Stimulated activated naive CD4-positive, alpha-beta T cell treated with Interleukin-2 at 50 U/mL for 16 hours (primary cell): ENCODE data around the gene ANKRD30A.
"Not testable (repeated sequence)": the region's sequence is repeated elsewhere in the genome, so short reads cannot be mapped to it uniquely, and the experiment has no call there.

Experiments used
- DNase-seq: peaks from one replicate; lab custom pipeline; 2025; lab: John Stamatoyannopoulos, UW

ANKRD30A gene

DNA sequence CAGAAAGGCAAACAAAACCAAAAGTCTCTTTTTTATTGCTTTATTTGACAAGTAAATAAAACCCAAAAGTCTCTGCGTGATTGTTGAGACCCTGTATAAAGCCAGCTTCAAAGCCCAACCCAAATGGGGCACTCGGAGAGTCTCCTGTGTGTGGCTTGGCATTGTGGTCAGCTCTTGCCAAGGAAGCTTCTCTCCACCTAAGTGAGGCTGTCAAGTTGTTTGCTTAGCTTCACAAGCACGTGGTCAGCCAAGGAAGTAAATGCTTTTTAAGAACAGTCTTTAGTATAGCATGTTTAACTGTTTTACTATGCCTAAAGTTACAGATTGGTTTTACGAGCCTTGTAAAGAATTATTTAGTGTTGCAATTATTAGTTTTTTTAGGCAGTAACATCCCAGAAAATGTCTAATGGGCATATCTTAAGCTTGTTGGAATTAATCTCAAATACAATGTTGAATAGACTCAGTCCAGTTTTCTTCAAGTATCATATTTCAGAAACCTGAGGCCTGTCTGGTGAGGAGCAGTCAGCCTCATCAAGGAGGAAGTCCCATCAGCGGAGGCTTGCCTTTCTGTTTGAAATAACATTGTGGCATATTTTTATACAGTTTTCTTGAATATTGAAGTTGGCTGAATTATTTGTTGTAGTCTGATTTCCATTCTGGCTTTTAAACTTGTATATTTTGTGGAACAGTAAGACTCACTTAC lies 144.3 kb downstream of the ANKRD30A start:
- DNase-seq = no peak

DNA sequence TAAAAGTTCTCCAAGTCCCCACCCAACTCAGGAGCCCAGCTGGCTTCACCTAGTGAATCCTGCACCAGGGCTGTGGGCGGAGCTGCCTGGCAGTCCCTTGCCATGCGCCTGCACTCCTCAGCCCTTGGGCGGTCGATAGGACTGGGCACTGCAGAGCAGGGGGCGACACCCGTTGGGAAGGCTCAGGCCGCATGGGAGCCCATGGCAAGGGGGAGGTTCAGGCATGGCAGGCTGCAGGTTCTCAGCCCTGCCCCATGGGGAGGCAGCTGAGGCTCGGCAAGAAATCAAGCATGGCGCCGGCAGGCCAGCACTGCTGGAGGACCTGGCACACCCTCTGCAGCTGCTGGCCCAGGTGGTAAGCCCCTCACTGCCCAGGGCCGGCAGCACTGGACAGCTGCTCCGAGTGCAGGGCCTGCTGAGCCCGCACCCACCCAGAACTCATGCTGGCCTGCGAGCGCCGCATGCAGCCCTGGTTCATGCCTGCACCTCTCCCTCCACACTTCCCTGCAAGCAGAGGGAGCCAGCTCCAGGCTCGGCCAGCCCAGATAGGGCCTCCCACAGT lies 149.9 kb downstream of the ANKRD30A start:
- no peak for DNase-seq

DNA sequence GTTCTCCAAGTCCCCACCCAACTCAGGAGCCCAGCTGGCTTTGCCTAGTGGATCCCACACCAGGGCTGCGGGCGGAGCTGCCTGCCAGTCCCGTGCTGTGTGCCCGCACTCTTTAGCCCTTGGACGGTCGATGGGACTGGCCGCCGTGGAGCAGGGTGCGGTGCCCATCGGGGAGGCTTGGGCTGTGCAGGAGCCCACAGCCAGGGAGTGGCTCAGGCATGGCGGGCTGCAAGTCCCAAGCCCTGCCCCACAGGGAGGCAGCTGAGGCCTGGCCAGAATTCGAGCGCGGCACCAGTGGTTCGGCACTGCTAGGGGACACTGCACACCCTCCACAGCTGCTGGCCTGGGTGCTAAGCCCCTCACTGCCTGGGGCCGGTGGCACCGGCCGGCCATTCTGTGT lies 159.7 kb downstream of the ANKRD30A start:
- DNase-seq = no peak

DNA sequence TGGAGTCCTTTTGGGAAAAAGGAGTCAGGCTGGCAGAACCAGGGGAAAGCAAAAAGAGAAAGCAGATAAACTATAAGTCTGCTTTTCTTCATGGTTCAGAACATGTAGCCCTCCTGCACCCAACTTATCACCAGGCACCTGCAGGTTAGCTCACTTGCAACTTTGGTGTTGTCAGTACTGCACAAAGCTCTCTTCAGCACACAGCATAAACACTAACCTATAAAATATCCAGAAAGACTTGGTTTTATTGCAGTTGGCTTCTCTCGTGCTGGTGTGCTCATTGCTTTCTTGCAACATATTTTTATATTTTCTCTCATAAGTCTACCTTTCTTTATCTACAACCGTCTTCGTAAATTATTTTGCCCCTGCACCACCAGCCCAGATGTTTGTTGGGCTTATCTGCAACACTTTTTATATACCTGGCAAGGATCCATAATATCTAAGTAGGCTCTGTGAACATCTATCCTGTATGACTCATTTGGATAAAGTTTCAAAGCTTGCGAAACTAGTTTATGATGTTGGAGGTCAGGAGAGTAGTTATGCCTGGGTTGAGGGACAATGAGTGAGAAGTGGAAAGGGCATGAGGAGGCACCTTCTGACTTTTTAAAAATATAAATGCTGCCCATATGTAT lies 164.6 kb downstream of the ANKRD30A start:
- no peak for DNase-seq

DNA sequence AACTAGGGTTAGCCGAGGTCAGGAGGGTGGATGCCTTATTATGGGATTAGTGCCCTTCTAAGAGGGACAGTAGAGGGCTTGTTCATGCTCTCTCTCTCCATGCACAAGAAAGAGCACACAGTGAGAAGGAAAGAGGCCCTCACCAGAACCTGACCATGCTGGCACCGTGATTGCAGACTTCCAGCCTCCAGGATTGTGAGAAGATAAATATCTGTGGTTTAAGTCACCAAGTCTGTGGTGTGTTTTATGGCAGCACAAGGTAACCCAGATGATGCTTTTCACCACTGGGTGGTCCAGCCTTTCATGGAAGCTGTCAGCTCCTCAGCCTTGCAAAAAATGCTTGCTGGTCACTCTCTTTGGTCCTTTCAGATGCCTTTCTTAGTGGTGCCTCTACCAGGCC lies 175.9 kb downstream of the ANKRD30A start:
- DNase-seq = no peak

DNA sequence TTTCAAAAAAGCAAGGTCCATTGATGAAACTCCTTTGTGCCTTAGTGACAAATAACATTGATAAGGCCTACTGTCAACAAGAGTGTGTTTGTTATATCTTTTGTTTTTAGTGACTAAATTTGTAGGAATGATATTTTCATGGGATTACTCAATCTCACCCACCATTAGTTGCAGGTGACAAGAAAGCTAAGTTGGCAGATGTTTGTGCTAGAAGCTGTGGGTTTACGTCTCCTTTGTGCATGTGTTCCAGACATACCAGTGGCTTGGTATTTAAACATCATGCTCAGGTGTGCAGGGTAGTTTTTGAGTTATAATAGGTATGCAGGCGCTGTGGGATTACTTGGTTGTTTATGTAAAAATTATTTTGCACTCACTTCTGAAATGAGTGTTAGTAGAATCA lies 178.6 kb downstream of the ANKRD30A start:
- no peak for DNase-seq

DNA sequence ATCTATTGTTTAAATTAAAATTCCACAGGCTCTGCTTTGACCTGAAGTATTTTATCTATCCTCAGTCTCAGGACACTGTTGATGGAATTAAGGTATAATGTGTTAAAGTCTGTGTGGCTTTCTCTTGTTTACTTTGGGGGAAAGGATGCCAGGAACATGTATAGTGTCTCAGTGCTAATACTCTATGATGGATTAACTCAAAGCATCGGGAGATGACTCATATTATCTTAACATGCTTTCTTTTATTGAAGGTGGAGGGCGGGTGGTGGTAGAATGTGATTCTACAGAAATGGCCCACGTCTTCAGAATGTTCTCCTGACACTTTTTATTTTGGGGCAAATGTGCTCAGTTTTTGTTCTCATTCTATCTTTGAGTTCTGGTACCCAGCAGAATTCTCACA lies 189.0 kb downstream of the ANKRD30A start:
- no peak for DNase-seq

DNA sequence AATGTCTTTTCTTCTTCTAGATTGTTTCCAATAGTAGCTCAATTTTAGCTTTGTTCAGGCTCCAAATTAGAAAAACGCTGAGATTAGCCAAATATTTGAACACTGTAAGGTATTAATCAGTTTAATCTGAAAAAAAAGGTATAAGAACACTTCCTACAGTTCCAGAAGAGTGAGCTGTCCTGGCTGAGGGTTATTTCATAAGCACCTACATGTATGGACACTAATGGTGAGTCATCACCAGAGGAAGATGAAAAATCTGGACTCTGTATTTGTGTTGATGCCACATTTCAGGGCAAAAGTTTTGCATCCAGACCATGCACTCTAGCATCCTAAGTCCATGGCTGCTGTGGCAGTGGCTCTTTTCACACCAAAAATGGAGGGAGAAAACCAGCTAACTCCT lies 189.5 kb downstream of the ANKRD30A start:
- DNase-seq = no peak

DNA sequence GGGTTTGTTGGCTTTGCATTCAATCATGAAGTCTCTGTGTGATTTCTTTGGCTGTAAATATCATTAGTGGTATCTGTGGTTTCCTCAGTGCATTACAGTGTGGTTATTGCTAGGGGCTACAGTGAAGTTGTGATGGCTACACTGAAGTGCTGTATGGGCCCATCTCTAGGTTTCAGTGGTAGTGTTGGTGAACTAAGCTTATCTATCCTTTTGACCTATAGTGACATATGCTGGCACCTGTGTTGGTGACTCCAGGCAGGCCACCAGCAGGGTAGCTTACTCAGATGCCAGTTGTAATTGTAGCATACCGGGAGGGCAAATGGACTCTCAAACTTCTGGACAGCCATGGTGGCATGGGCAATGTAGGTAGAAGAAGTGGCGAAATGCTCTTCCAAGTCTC lies 219.0 kb downstream of the ANKRD30A start:
- no peak for DNase-seq

DNA sequence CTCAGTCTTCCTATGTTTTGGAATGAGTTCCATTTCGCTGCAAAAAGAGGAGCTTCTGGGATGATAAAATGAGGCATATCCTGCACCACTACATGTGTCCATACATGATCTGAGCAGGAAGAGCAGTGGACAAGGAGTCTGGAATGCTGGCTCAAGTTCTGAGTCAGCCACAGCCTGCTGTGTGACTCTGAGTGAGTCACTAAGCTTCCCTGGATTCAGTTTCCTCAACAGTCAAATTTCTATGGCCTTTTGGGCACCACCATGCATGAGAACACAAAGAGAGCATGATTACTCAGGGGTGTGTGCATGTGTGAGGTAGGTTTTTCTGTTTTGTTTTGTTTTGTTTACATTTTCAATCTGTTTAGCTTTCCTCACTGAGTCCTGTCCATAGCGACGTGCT lies 254.6 kb downstream of the ANKRD30A start:
- DNase-seq = no peak

DNA sequence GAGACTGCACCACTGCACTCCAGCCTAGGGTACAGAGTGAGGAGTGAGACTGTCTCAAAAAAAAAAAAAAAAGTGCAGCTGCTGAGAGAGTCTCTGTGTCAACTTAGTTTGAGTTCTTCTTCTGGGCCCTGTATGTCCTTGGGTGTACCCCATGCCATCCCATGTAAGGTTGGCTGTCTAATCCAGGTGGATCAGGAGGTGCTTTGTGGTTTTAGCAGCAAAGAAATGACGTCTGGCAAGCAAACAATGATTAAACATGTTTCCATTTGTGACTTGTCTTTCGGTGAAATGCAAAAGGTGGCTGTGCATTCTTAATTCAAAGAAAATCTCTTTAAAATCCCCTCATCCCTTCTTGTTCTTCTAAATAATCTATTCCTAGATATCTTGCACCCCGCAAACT lies 255.9 kb downstream of the ANKRD30A start:
- DNase-seq = no peak

DNA sequence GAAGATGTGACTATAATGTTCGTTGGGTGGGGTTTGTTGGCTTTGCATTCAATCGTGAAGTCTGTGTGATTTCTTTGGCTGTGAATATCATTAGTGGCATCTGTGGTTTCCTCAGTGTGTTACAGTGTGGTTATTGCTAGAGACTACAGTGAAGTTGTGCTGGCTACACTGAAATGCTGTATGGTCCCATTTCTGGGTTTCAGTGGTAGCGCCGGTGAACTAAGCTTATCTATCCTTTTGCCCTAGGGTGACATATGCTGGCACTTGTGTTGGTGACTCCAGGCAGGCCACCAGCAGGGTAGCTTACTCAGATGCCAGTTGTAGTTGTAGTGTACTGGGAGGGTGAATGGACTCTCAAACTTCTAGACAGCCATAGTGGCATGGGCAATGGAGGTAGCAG lies 259.5 kb downstream of the ANKRD30A start:
- no peak for DNase-seq

DNA sequence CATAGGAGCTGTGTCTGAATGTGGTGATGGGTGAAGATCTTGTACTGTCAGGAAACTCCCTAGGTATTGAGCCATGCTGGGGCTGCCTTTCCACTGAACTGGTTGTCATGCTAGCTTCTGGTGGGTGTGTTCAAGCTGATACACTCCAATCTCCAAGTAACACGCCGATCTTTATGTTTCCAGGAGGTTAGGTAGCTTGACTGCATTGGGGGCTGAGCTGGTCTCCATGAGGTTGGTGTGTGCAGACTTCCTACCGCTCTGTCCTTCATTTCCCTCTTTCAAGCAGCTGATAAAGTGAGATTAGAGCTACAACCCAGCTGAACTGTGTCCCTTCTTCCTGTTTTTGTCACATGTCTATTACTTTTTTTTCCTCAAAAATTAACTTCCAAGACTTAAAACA lies 265.5 kb downstream of the ANKRD30A start:
- no peak for DNase-seq

DNA sequence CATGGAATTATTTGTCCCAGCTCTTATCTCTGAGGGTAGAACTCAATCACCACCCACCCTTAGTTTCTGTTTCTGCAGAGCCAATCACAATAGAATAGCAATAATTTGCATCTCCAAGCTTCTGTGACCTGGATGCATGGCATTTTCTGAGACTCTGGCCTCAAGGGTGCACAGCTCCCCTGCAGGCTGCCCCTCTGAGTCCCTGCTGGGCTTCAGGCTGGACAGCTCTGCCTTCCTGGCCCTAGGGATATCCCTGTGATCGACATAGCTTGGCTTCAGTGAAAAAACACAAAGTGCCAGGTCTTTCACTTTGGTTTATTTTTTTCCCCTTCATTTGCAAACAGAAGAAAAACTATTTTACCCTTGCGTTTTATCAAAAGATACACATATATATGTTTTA lies 275.4 kb downstream of the ANKRD30A start:
- DNase-seq = not testable (repeated sequence)

DNA sequence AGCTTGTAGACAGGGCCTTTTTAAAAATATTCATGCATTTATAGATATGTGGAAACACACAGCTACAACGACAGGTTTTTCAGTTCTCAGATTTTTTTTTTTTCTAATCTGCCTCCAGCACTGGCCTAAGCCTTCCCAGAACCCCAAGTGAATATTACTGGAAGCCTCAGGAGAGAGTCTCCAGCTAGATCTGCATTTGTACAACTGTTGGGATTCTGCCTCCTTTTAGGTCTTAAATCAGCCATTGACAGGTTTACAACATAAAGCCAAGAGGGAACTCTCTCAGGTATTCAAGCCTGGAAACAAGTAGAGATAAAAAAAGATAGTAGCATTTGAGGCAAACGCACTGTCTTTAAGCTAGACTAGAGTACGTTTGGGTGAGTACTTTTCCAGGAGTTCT lies 275.8 kb downstream of the ANKRD30A start:
- DNase-seq = no peak

DNA sequence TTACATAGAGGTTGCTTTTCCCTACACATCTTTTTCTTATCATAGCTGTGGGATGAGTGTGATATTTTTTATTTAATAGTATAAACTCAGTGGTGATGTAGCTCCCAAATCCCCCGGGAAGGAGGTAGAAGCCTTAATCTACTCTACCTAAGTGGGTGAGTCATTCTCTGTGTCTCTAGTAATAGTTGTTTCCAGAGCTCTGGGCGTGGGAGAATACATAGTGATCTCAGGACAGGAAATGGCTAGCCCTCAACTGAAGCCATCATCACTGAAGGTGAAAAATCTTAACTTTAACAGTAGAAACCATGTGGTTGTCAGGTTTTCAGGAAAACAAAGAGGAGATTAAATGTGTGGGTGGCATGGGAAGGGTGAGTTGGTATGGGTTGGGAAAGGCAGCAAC lies 278.4 kb downstream of the ANKRD30A start:
- DNase-seq = no peak
